Measurements from ENCODE around the gene RGS6.

RGS6 gene

DNA sequence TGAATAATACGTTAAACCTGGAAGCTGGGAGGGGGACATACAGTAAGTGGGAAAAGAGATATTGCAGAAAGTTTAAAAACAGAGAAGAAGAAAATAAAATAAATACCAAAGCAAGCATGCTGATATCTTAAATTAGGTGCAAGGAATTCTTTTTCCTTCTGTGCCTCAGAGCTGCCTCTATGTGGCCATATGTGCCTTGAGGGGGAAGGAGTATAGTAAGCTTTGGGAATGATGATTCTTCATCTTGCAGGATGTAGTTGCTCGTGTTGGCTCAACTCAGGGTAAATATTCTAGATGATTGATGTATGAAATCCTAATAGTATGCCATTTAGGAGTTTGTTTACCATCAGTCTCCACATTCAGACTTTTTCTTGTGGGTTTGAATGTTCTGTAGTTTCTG lies 251.4 kb downstream of the RGS6 start:
- in situ Hi-C loops (cut with HindIII; ENCODE audit: low pct_ligation_motif_present, low sequenced_read_pairs): no loop called here
- TF ChIP-seq, protein P1, sequence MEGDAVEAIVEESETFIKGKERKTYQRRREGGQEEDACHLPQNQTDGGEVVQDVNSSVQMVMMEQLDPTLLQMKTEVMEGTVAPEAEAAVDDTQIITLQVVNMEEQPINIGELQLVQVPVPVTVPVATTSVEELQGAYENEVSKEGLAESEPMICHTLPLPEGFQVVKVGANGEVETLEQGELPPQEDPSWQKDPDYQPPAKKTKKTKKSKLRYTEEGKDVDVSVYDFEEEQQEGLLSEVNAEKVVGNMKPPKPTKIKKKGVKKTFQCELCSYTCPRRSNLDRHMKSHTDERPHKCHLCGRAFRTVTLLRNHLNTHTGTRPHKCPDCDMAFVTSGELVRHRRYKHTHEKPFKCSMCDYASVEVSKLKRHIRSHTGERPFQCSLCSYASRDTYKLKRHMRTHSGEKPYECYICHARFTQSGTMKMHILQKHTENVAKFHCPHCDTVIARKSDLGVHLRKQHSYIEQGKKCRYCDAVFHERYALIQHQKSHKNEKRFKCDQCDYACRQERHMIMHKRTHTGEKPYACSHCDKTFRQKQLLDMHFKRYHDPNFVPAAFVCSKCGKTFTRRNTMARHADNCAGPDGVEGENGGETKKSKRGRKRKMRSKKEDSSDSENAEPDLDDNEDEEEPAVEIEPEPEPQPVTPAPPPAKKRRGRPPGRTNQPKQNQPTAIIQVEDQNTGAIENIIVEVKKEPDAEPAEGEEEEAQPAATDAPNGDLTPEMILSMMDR (IDR thresholded peaks at IDR 0.05; ENCODE audit: low read depth, low read length, missing control alignments): no peak
- Histone ChIP-seq H3K36me3 (replicated peaks) (no peaks in the 10 kb centered on the region), H3K4me3 (ENCODE audit: low read depth, low read length) (no peak overlapping the region), H3K27me3 (replicated peaks) (no peaks in the 10 kb centered on the region), H3K27ac (no peak overlapping the region)
- no peak for DNase-seq

- Histone ChIP-seq H3K27ac (no peak overlapping the region), H3K36me3 (replicated peaks) (no peaks in the 10 kb centered on the region), H3K4me3 (ENCODE audit: low read depth, low read length) (no peak overlapping the region), H3K27me3 (replicated peaks) (no peaks in the 10 kb centered on the region)
- TF ChIP-seq, protein P1 (IDR thresholded peaks at IDR 0.05; ENCODE audit: low read depth, low read length, missing control alignments): no peak
- peak; percentile 14 for DNase-seq
- in situ Hi-C loops (cut with HindIII; ENCODE audit: low pct_ligation_motif_present, low sequenced_read_pairs): no loop called here
Measured at GRCh38 chr14:72186523-72186922, 254.3 kb downstream of the RGS6 start.

DNA sequence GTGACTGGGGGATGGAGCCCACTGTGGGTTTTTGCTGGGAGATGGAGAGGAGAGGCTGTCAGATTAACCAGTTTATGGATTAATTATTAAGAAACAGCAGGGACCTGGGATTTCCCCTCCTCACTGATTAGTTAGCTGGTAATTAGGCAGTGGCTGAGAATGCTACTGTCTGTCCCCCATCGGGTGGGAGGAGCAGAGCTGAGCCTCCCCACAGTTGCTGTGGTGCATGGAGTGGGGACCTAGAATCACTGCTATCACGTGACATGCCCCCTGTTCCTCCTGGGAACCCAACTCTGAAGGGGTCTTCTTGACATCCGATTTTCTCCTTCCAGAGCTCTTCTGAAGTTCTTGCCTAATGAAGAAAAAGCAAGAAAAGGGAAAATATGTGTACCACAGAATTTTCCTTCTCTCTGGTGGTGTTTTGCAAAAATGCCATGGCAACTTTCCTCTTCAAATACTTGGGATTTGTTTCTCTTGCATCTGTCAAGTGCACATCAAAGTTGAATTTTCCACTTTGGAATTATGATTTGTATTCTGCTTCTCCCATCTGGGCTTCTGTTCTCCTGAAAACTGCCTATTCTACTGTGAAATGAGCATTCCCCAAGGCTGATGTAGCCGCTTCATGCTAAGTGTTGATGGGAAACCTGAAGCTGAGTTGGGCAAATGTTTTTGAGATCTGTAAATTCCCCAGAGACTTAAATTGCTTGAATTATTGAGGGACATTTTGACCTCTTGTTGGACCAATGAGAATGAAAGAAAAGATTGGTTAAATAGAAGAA lies 264.2 kb downstream of the RGS6 start:
- in situ Hi-C loops (cut with HindIII; ENCODE audit: low pct_ligation_motif_present, low sequenced_read_pairs): no loop called here
- no peak for DNase-seq
- TF ChIP-seq, protein P1 (IDR thresholded peaks at IDR 0.05; ENCODE audit: low read depth, low read length, missing control alignments): no peak
- H3K36me3 ChIP-seq (replicated peaks): no peaks in the 10 kb centered on the region
- H3K27me3 ChIP-seq (replicated peaks): no peaks in the 10 kb centered on the region
- H3K4me3 ChIP-seq (ENCODE audit: low read depth, low read length): no peak overlapping the region
- no peak overlapping the region for H3K27ac ChIP-seq

DNA sequence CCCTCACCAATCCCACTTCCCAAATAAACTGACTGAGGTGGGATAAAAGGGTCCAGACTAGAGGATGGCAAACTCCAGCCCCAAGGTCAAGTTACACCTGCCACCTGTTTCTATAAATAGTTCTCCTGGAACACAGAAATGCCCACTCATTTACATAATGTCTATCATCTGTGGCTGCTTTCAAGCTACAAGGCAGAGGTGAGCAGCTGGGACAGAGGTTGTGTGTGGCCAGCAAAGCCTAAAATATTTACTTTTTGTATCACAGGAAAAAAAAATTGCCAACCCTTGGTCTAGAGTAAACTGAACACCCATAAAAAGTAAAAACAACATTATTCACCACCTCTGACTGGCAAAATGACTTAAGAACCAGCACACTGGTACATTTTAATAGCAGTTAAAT lies 269.4 kb downstream of the RGS6 start:
- DNase-seq: no peak
- in situ Hi-C loops (cut with HindIII; ENCODE audit: low pct_ligation_motif_present, low sequenced_read_pairs): no loop called here
- TF ChIP-seq, protein P1 (IDR thresholded peaks at IDR 0.05; ENCODE audit: low read depth, low read length, missing control alignments): no peak
- H3K36me3 ChIP-seq (replicated peaks): no peaks in the 10 kb centered on the region
- no peak overlapping the region for H3K4me3 ChIP-seq (ENCODE audit: low read depth, low read length)
- H3K27ac ChIP-seq: no peak overlapping the region
- H3K27me3 ChIP-seq (replicated peaks): no peaks in the 10 kb centered on the region

DNA sequence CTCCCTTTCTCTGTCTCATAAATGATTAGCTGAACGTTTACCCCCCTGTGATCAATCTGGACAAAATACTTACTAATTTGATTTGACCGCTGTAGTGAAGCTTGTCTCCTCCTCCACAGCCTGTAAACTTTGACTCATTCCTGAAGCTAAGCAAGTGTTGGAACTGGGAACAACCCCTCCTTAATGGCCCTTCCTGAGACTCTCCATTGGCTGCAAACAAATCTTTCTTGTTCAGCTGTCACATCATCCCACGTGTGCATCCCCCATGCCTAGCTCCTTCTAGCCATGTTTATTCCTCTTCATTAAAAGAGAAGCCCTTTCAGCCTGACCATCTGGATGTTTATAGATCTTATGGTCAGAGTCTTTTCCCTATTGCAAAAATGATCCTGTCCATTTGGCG lies 281.2 kb downstream of the RGS6 start:
- TF ChIP-seq, protein P1 (IDR thresholded peaks at IDR 0.05; ENCODE audit: low read depth, low read length, missing control alignments): no peak
- in situ Hi-C loops (cut with HindIII; ENCODE audit: low pct_ligation_motif_present, low sequenced_read_pairs): no loop called here
- no peak for DNase-seq
- Histone ChIP-seq H3K27me3 (replicated peaks) (no peaks in the 10 kb centered on the region), H3K4me3 (ENCODE audit: low read depth, low read length) (no peak overlapping the region), H3K27ac (no peak overlapping the region), H3K36me3 (replicated peaks) (no peaks in the 10 kb centered on the region)

DNA sequence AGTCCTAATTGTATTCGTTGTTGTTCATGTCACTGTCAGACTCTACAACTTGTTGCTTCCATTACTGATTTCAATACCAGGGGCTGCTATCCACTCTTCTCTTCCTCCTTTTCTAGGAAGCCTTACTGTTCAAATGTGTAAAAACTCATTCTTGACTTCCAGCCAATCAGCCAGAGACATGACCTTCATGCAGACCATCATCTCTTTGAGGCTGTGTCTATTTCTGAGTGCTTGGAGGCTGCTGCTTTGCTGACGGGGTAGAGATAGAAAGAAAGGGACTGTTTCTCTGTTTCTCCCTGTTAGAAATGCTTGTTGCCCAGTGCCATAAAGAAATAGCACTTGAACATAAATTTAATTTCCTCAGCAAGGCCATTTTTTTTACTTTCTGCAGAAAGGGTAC lies 282.9 kb downstream of the RGS6 start:
- TF ChIP-seq, protein P1 (IDR thresholded peaks at IDR 0.05; ENCODE audit: low read depth, low read length, missing control alignments): no peak
- no peak for DNase-seq

More for the DNA sequence above, 282.9 kb downstream of the RGS6 start:
- in situ Hi-C loops (cut with HindIII; ENCODE audit: low pct_ligation_motif_present, low sequenced_read_pairs): no loop called here
- H3K27me3 ChIP-seq (replicated peaks): no peaks in the 10 kb centered on the region
- H3K27ac ChIP-seq: no peak overlapping the region
- H3K4me3 ChIP-seq (ENCODE audit: low read depth, low read length): no peak overlapping the region
- H3K36me3 ChIP-seq (replicated peaks): no peaks in the 10 kb centered on the region

Data from brain microvascular endothelial cell (primary cell).